OCI-LY3 (cell line): ENCODE measurements around the gene RHOA.
"Not testable (repeated sequence)": the region's sequence is repeated elsewhere in the genome, so short reads cannot be mapped to it uniquely, and the experiment has no call there.

Experiments
- H2AFZ ChIP-seq: fragments of 200-600, 300-600 bp; shearing (Covaris generic); 2 replicates; pipeline ENCODE4 v1.6.0; 2014; ENCODE audit warnings: antibody characterized with exemption, low read depth, low read length
- H3K27ac ChIP-seq: fragments of 200-600, 300-600 bp; sonication (generic); 2 replicates; pipeline ENCODE4 v1.5.1; 2014; ENCODE audit warnings: mild to moderate bottlenecking, low read length, moderate library complexity, mixed read lengths
- H3K27me3 ChIP-seq: fragments of 200-600, 300-600 bp; sonication (generic); 2 replicates; pipeline ENCODE4 v1.6.1; 2014; ENCODE audit warnings: low read depth, low read length, mixed read lengths
- H3K36me3 ChIP-seq: fragments of 200-600, 300-600 bp; sonication (generic); replicated peaks from 2 replicates; pipeline ENCODE3; 2014; ENCODE audit warnings: low read depth, low read length, mixed read lengths
- H3K4me1 ChIP-seq: fragments of 300-600, 200-600 bp; sonication (generic); 2 replicates; pipeline ENCODE4 v1.6.1; 2014; ENCODE audit warnings: low read length, mixed read lengths
- H3K4me2 ChIP-seq: fragments of 200-600, 300-600 bp; sonication (generic); 2 replicates; pipeline ENCODE4 v1.6.1; 2014; ENCODE audit warnings: low read length, mixed read lengths
- H3K4me3 ChIP-seq: fragments of 300-600, 200-600 bp; sonication (generic); 2 replicates; pipeline ENCODE4 v1.5.1; 2014; ENCODE audit warnings: antibody characterized with exemption, mild to moderate bottlenecking, low read length, moderate library complexity
- H3K79me2 ChIP-seq: fragments of 300-600, 200-600 bp; shearing (Covaris generic); 2 replicates; pipeline ENCODE4 v1.6.1; 2014; ENCODE audit warnings: mild to moderate bottlenecking, low read length, mixed read lengths
- H3K9ac ChIP-seq: fragments of 300-600, 200-600 bp; shearing (Covaris generic); 2 replicates; pipeline ENCODE4 v1.6.0; 2014; ENCODE audit warnings: mild to moderate bottlenecking, low read length, moderate library complexity
- H3K9me3 ChIP-seq: fragments of 200-600, 300-600 bp; shearing (Covaris generic); 2 replicates; pipeline ENCODE4 v1.6.1; 2014; ENCODE audit warnings: low read length, mixed read lengths; ENCODE audit not compliant: insufficient read depth
- H4K20me1 ChIP-seq: fragments of 200-600, 300-600 bp; sonication (generic); 2 replicates; pipeline ENCODE4 v1.6.1; 2016; ENCODE audit warnings: low read length, mixed read lengths; ENCODE audit not compliant: insufficient read depth
- CTCF ChIP-seq: fragments of 200-600, 300-600 bp; sonication (generic); IDR thresholded peaks from 2 replicates; pipeline ENCODE4 v1.5.1; 2014; ENCODE audit warnings: antibody characterized with exemption, low read length, low read depth
- EZH2phosphoT487 ChIP-seq: fragments of 200-600 bp; shearing (Covaris generic); IDR thresholded peaks from 2 replicates; pipeline ENCODE4 v1.6.1; 2018; ENCODE audit warnings: antibody characterized with exemption, mixed run types, low read depth

Gene RHOA

GRCh38 chr3:49399461-49399860, 12.3 kb downstream of the RHOA start:
- Histone ChIP-seq H4K20me1 (peaks cover 78% of the 10 kb centered on the region), H3K4me1 (no peaks in the 10 kb centered on the region), H2AFZ (no peak overlapping the region), H3K27me3 (no peaks in the 10 kb centered on the region), H3K9me3 (no peaks in the 10 kb centered on the region), H3K4me2 (no peak overlapping the region), H3K4me3 (no peak overlapping the region), H3K27ac (no peak overlapping the region), H3K36me3 (peaks cover 31% of the 10 kb centered on the region), H3K9ac (no peak overlapping the region), H3K79me2 (peaks cover 100% of the 10 kb centered on the region)
- TF ChIP-seq CTCF (no peak), EZH2phosphoT487 (no peak)

- Histone ChIP-seq H3K4me1 (no peaks in the 10 kb centered on the region), H2AFZ (no peak overlapping the region), H3K36me3 (peaks cover 22% of the 10 kb centered on the region), H3K9ac (no peak overlapping the region), H3K79me2 (peaks cover 100% of the 10 kb centered on the region), H3K9me3 (no peaks in the 10 kb centered on the region), H4K20me1 (peaks cover 82% of the 10 kb centered on the region), H3K27me3 (no peaks in the 10 kb centered on the region), H3K4me2 (no peak overlapping the region), H3K4me3 (no peak overlapping the region), H3K27ac (no peak overlapping the region)
- no peak for TF ChIP-seq EZH2phosphoT487
- no peak for TF ChIP-seq CTCF
Measured at GRCh38 chr3:49397470-49397869, 14.3 kb downstream of the RHOA start.

- peaks cover 31% of the 10 kb centered on the region for H3K36me3 ChIP-seq
- H3K79me2 ChIP-seq: peaks cover 99% of the 10 kb centered on the region
- H3K4me1 ChIP-seq: not testable (repeated sequence)
Measured at GRCh38 chr3:49391310-49391709, 20.5 kb downstream of the RHOA start.

GRCh38 chr3:49389297-49389696, 22.5 kb downstream of the RHOA start:
- H4K20me1 ChIP-seq: peaks cover 87% of the 10 kb centered on the region
- peaks cover 99% of the 10 kb centered on the region for H3K79me2 ChIP-seq
- peaks cover 11% of the 10 kb centered on the region for H3K4me1 ChIP-seq
- H3K36me3 ChIP-seq: peaks cover 21% of the 10 kb centered on the region
- TF ChIP-seq EZH2phosphoT487 (no peak), CTCF (no peak)
- no peak overlapping the region for H3K4me3 ChIP-seq
- no peaks in the 10 kb centered on the region for H3K9me3 ChIP-seq
- no peak overlapping the region for H3K4me2 ChIP-seq
- H2AFZ ChIP-seq: no peak overlapping the region
- no peak overlapping the region for H3K9ac ChIP-seq
- no peak overlapping the region for H3K27ac ChIP-seq
- no peaks in the 10 kb centered on the region for H3K27me3 ChIP-seq

More at GRCh38 chr3:49391310-49391709, 20.5 kb downstream of the RHOA start:
- H2AFZ ChIP-seq, H3K27me3 ChIP-seq, H3K9ac ChIP-seq, H3K27ac ChIP-seq, H3K9me3 ChIP-seq, H3K4me3 ChIP-seq, H3K4me2 ChIP-seq: not testable (repeated sequence)
- peaks cover 85% of the 10 kb centered on the region for H4K20me1 ChIP-seq

GRCh38 chr3:49388289-49388820, 23.4 kb downstream of the RHOA start:
- H3K4me1 ChIP-seq: peaks cover 11% of the 10 kb centered on the region
- no peak overlapping the region for H3K4me2 ChIP-seq
- peaks cover 92% of the 10 kb centered on the region for H4K20me1 ChIP-seq
- H3K79me2 ChIP-seq: peaks cover 99% of the 10 kb centered on the region
- H2AFZ ChIP-seq: no peak overlapping the region
- no peak overlapping the region for H3K9ac ChIP-seq
- H3K9me3 ChIP-seq: no peaks in the 10 kb centered on the region
- peaks cover 24% of the 10 kb centered on the region for H3K36me3 ChIP-seq
- no peaks in the 10 kb centered on the region for H3K27me3 ChIP-seq
- no peak overlapping the region for H3K4me3 ChIP-seq
- no peak overlapping the region for H3K27ac ChIP-seq
- no peak for TF ChIP-seq CTCF
- no peak for TF ChIP-seq EZH2phosphoT487
